ENCODE data around the gene CAMTA1.

The CAMTA1 gene

GRCh38 chr1:6869545-6869944 is 84.3 kb downstream of the CAMTA1 start:
- no peak overlapping the region for H3K4me3 ChIP-seq (ENCODE audit: control insufficient read depth, low read depth, low read length)
- no peak for TF ChIP-seq CTCF (IDR thresholded peaks at IDR 0.05; ENCODE audit: control insufficient read depth, insufficient read depth, low read depth, low read length, missing control alignments)
- no peak for DNase-seq (ENCODE audit: low read depth)

- no peak overlapping the region for H3K4me3 ChIP-seq (ENCODE audit: control insufficient read depth, low read depth, low read length)
- no peak for TF ChIP-seq CTCF (IDR thresholded peaks at IDR 0.05; ENCODE audit: control insufficient read depth, insufficient read depth, low read depth, low read length, missing control alignments)
- no peak for DNase-seq (ENCODE audit: low read depth)
These were observed 84.8 kb downstream of the CAMTA1 start for GRCh38 chr1:6870086-6870485.

GRCh38 chr1:6870571-6870970 is 85.3 kb downstream of the CAMTA1 start:
- no peak overlapping the region for H3K4me3 ChIP-seq (ENCODE audit: control insufficient read depth, low read depth, low read length)
- no peak for TF ChIP-seq CTCF (IDR thresholded peaks at IDR 0.05; ENCODE audit: control insufficient read depth, insufficient read depth, low read depth, low read length, missing control alignments)
- no peak for DNase-seq (ENCODE audit: low read depth)

GRCh38 chr1:6871300-6871972 is 86.2 kb downstream of the CAMTA1 start:
- DNase-seq (ENCODE audit: low read depth) = no peak
- H3K4me3 ChIP-seq (ENCODE audit: control insufficient read depth, low read depth, low read length) = no peak overlapping the region
- no peak for TF ChIP-seq CTCF (IDR thresholded peaks at IDR 0.05; ENCODE audit: control insufficient read depth, insufficient read depth, low read depth, low read length, missing control alignments)

GRCh38 chr1:6872573-6873261 is 87.5 kb downstream of the CAMTA1 start:
- no peak overlapping the region for H3K4me3 ChIP-seq (ENCODE audit: control insufficient read depth, low read depth, low read length)
- no peak for DNase-seq (ENCODE audit: low read depth)
- no peak for TF ChIP-seq CTCF (IDR thresholded peaks at IDR 0.05; ENCODE audit: control insufficient read depth, insufficient read depth, low read depth, low read length, missing control alignments)

- no peak overlapping the region for H3K4me3 ChIP-seq (ENCODE audit: control insufficient read depth, low read depth, low read length)
- no peak for DNase-seq (ENCODE audit: low read depth)
- TF ChIP-seq CTCF (IDR thresholded peaks at IDR 0.05; ENCODE audit: control insufficient read depth, insufficient read depth, low read depth, low read length, missing control alignments) = no peak
These were observed 88.2 kb downstream of the CAMTA1 start for GRCh38 chr1:6873298-6874015.

Data from AG09309 (cell line).